Ishikawa (cell line): ENCODE data around the gene CDH23.

ENCODE experiments used
- CEBPB ChIP-seq: IDR thresholded peaks from 2 replicates; pipeline ENCODE4 v1.6.1; 2012
- CREB1 ChIP-seq: IDR thresholded peaks from 2 replicates; pipeline ENCODE4 v1.6.1; 2012; ENCODE audit warnings: low read depth
- EP300 ChIP-seq: IDR thresholded peaks from 2 replicates; pipeline ENCODE4 v1.6.1; 2012; ENCODE audit warnings: borderline replicate concordance
- FOXM1 ChIP-seq: IDR thresholded peaks from 2 replicates; pipeline ENCODE4 v1.6.1; 2012; ENCODE audit warnings: low read depth, borderline replicate concordance
- NFIC ChIP-seq: IDR thresholded peaks from 2 replicates; pipeline ENCODE4 v1.6.1; 2012
- RAD21 ChIP-seq: IDR thresholded peaks from 2 replicates; pipeline ENCODE4 v1.6.1; 2012; ENCODE audit warnings: low read depth
- TAF1 ChIP-seq: IDR thresholded peaks from 2 replicates; pipeline ENCODE4 v1.6.1; 2012; ENCODE audit warnings: low read depth, mild to moderate bottlenecking
- TCF12 ChIP-seq: IDR thresholded peaks from 2 replicates; pipeline ENCODE4 v1.6.1; 2012; ENCODE audit warnings: low read depth
- TEAD4 ChIP-seq: IDR thresholded peaks from 2 replicates; pipeline ENCODE4 v1.6.1; 2012
- ZBTB7A ChIP-seq: IDR thresholded peaks from 2 replicates; pipeline ENCODE4 v1.6.1; 2012; ENCODE audit warnings: low read depth
- TF ChIP-seq, protein P1 (sequence below): IDR thresholded peaks from 2 replicates; pipeline ENCODE4 v1.6.1; 2012
- TF ChIP-seq, protein P2 (sequence below): IDR thresholded peaks from 2 replicates; pipeline ENCODE4 v1.6.1; 2012
- TF ChIP-seq, protein P3 (sequence below): IDR thresholded peaks from 2 replicates; pipeline ENCODE4 v1.6.1; 2012; ENCODE audit warnings: low read depth, mild to moderate bottlenecking

DNA sequence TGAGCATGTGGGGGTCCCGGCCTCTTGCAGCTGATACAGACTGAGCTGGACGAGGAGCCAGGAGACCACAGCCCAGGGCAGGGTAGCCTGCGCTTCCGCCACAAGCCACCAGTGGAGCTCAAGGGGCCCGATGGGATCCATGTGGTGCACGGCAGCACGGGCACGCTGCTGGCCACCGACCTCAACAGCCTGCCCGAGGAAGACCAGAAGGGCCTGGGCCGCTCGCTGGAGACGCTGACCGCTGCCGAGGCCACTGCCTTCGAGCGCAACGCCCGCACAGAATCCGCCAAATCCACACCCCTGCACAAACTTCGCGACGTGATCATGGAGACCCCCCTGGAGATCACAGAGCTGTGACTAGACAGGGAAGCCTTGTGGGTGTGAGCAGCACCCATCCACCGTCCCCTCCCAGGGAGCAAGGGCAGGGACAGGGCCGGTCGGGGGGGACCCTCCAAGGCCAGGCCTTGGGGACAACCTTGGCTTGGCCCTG, 418.2 kb downstream of the CDH23 start:
- TF ChIP-seq, protein P1, sequence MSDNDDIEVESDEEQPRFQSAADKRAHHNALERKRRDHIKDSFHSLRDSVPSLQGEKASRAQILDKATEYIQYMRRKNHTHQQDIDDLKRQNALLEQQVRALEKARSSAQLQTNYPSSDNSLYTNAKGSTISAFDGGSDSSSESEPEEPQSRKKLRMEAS = no peak
- no peak for TF ChIP-seq RAD21
- no peak for TF ChIP-seq NFIC
- no peak for TF ChIP-seq TAF1
- no peak for TF ChIP-seq CEBPB
- TF ChIP-seq CREB1 = no peak
- TF ChIP-seq, protein P2, sequence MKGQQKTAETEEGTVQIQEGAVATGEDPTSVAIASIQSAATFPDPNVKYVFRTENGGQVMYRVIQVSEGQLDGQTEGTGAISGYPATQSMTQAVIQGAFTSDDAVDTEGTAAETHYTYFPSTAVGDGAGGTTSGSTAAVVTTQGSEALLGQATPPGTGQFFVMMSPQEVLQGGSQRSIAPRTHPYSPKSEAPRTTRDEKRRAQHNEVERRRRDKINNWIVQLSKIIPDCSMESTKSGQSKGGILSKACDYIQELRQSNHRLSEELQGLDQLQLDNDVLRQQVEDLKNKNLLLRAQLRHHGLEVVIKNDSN = no peak
- no peak for TF ChIP-seq EP300
- TF ChIP-seq, protein P3, sequence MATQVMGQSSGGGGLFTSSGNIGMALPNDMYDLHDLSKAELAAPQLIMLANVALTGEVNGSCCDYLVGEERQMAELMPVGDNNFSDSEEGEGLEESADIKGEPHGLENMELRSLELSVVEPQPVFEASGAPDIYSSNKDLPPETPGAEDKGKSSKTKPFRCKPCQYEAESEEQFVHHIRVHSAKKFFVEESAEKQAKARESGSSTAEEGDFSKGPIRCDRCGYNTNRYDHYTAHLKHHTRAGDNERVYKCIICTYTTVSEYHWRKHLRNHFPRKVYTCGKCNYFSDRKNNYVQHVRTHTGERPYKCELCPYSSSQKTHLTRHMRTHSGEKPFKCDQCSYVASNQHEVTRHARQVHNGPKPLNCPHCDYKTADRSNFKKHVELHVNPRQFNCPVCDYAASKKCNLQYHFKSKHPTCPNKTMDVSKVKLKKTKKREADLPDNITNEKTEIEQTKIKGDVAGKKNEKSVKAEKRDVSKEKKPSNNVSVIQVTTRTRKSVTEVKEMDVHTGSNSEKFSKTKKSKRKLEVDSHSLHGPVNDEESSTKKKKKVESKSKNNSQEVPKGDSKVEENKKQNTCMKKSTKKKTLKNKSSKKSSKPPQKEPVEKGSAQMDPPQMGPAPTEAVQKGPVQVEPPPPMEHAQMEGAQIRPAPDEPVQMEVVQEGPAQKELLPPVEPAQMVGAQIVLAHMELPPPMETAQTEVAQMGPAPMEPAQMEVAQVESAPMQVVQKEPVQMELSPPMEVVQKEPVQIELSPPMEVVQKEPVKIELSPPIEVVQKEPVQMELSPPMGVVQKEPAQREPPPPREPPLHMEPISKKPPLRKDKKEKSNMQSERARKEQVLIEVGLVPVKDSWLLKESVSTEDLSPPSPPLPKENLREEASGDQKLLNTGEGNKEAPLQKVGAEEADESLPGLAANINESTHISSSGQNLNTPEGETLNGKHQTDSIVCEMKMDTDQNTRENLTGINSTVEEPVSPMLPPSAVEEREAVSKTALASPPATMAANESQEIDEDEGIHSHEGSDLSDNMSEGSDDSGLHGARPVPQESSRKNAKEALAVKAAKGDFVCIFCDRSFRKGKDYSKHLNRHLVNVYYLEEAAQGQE = no peak
- TF ChIP-seq TCF12 = no peak
- no peak for TF ChIP-seq FOXM1
- no peak for TF ChIP-seq ZBTB7A
- TF ChIP-seq TEAD4 = no peak
